ENCODE results near the gene CEP57L1.

DNA sequence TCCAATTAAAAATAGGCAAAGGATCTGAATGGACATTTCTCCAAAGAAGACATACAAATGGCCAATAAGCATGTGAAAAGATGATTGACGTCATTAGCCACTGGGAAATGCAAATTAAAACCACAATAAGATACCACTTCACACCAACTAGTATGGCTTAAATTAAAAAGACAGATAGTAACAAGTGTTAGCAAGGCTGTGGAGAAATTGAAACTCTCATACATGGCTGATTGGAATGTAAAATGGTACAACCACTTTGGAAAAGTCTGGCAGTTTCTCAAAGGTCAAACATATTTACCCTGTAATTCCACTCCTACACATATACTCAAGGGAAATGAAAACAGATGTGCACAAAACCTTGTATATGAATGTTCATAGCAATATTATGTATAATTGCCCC, 83.6 kb downstream of the CEP57L1 start:
- TF ChIP-seq, protein P1, sequence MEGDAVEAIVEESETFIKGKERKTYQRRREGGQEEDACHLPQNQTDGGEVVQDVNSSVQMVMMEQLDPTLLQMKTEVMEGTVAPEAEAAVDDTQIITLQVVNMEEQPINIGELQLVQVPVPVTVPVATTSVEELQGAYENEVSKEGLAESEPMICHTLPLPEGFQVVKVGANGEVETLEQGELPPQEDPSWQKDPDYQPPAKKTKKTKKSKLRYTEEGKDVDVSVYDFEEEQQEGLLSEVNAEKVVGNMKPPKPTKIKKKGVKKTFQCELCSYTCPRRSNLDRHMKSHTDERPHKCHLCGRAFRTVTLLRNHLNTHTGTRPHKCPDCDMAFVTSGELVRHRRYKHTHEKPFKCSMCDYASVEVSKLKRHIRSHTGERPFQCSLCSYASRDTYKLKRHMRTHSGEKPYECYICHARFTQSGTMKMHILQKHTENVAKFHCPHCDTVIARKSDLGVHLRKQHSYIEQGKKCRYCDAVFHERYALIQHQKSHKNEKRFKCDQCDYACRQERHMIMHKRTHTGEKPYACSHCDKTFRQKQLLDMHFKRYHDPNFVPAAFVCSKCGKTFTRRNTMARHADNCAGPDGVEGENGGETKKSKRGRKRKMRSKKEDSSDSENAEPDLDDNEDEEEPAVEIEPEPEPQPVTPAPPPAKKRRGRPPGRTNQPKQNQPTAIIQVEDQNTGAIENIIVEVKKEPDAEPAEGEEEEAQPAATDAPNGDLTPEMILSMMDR (IDR thresholded peaks at IDR 0.05): no peak
- TF ChIP-seq POLR2A (IDR thresholded peaks at IDR 0.05): no peak
